B cell (primary cell): Measurements from ENCODE around the gene SAP30L. TPM values are rescaled to one million over a fixed set of nuclear protein-coding genes. Genes with fewer than 3 reads are reported as not detected.

Experiments used
- ATAC-seq: fragments of 200-7000 bp; cut with Tn5 transposase; one replicate; pipeline ENCODE4 v1.10.0; 2021; ENCODE audit warnings: low read depth, mild to moderate bottlenecking, moderate number of reproducible peaks, moderate library complexity
- CTCF ChIA-PET: fragments of 350-600 bp; sonication (Branson Sonifier 250); formaldehyde crosslinking; loops from one replicate; lab custom pipeline; 2021; ENCODE audit warnings: antibody characterized with exemption, inconsistent platforms; lab: Charles Lee
- POLR2A ChIA-PET: fragments of 350-600 bp; sonication (Branson Sonifier 250); formaldehyde crosslinking; loops from one replicate; lab custom pipeline; 2021; ENCODE audit warnings: antibody characterized with exemption; lab: Charles Lee
- DNase-seq: peaks from one replicate; pipeline ENCODE4 v3.0.0; 2013
- H2AFZ ChIP-seq: 2 replicates; pipeline ENCODE4 v1.6.1; 2012; ENCODE audit warnings: mild to moderate bottlenecking, low read depth, low read length; ENCODE audit not compliant: insufficient read depth, poor library complexity, severe bottlenecking
- H3K27ac ChIP-seq, 2 donors: 1 replicate in 1 of 2; 2 replicates in 1 of 2; pipeline ENCODE4 v1.5.1; 2012 to 2013; ENCODE audit warnings: low read length in 2 of 2, mild to moderate bottlenecking in 2 of 2, moderate library complexity in 1 of 2
- H3K27me3 ChIP-seq, 4 experiments: fragments of 200-600 bp in 1 of 4; sonication (generic) in 1 of 4; replicated peaks in 1 of 4; 1 replicate in 2 of 4; 2 replicates in 2 of 4; pipeline versions ENCODE4 v1.6.1 to v1.7.0; 2013 to 2016; ENCODE audit warnings: low read length in 3 of 4, mild to moderate bottlenecking in 2 of 4, mixed read lengths in 1 of 4, moderate library complexity in 1 of 4; ENCODE audit not compliant: insufficient read depth in 4 of 4, control insufficient read depth in 3 of 4; ENCODE audit errors: control extremely low read depth in 1 of 4
- H3K36me3 ChIP-seq, 2 experiments: replicated peaks in 1 of 2; 1 replicate in 1 of 2; 2 replicates in 1 of 2; pipeline versions ENCODE4 v1.6.1 to v1.7.1; 2013; ENCODE audit warnings: low read length in 1 of 2; ENCODE audit not compliant: insufficient read depth in 2 of 2, control insufficient read depth in 1 of 2; ENCODE audit errors: control extremely low read depth in 1 of 2, extremely low read depth in 1 of 2
- H3K4me1 ChIP-seq, 2 donors: fragments of 200-600 bp in 1 of 2; sonication (generic) in 1 of 2; 1 replicate in 1 of 2; 2 replicates in 1 of 2; pipeline versions ENCODE4 v1.5.1 to v1.6.1; 2013 to 2017; ENCODE audit warnings: low read length in 2 of 2; ENCODE audit not compliant: control insufficient read depth in 2 of 2, insufficient read depth in 2 of 2
- H3K4me2 ChIP-seq: replicated peaks from 2 replicates; pipeline ENCODE3; 2012; ENCODE audit warnings: mild to moderate bottlenecking, low read depth, low read length; ENCODE audit not compliant: poor library complexity, severe bottlenecking
- H3K4me3 ChIP-seq, 5 experiments: fragments of 200-600 bp in 1 of 5; sonication (generic) in 1 of 5; 1 replicate in 3 of 5; 2 replicates in 2 of 5; pipeline versions ENCODE4 v1.5.1 to v1.7.0; 2011 to 2016; ENCODE audit warnings: low read length in 4 of 5, mild to moderate bottlenecking in 4 of 5, low read depth in 2 of 5, control low read depth in 1 of 5, moderate library complexity in 1 of 5; ENCODE audit not compliant: insufficient read depth in 1 of 5; ENCODE audit errors: control extremely low read depth in 1 of 5, extremely low read depth in 1 of 5
- H3K79me2 ChIP-seq: fragments of 200-600 bp; sonication (generic); one replicate; pipeline ENCODE4 v1.6.0; 2016; ENCODE audit warnings: low read length; ENCODE audit not compliant: control insufficient read depth, insufficient read depth
- H3K9ac ChIP-seq: fragments of 200-600 bp; sonication (generic); 2 replicates; pipeline ENCODE4 v1.6.1; 2017; ENCODE audit warnings: mild to moderate bottlenecking, low read length, moderate library complexity
- H3K9me3 ChIP-seq, 3 donors: one replicate each; pipeline versions ENCODE4 v1.6.1 to v1.7.1; 2013; ENCODE audit warnings: low read length in 2 of 3; ENCODE audit not compliant: control insufficient read depth in 2 of 3, insufficient read depth in 1 of 3; ENCODE audit errors: control extremely low read depth in 1 of 3
- H4K20me1 ChIP-seq: 2 replicates; pipeline ENCODE4 v1.6.0; 2012; ENCODE audit warnings: mild to moderate bottlenecking, low read length; ENCODE audit not compliant: insufficient read depth, control insufficient read depth, poor library complexity, severe bottlenecking
- H3K27ac Mint-ChIP-seq: one replicate; pipeline ENCODE4 v1.8.0; 2021; ENCODE audit warnings: mixed read lengths
- H3K27me3 Mint-ChIP-seq: one replicate; pipeline ENCODE4 v1.8.0; 2021; ENCODE audit warnings: mixed read lengths
- H3K4me1 Mint-ChIP-seq: one replicate; pipeline ENCODE4 v1.8.0; 2021; ENCODE audit warnings: mixed read lengths
- H3K4me3 Mint-ChIP-seq: one replicate; pipeline ENCODE4 v1.8.0; 2021; ENCODE audit warnings: mixed read lengths
- H3K9me3 Mint-ChIP-seq: one replicate; pipeline ENCODE4 v1.8.0; 2022; ENCODE audit warnings: mixed read lengths; ENCODE audit not compliant: insufficient read depth
- CTCF ChIP-seq: fragments of 200-600 bp; IDR thresholded peaks from one replicate; pipeline ENCODE4 v1.8.0; 2022; ENCODE audit warnings: antibody characterized with exemption, mild to moderate bottlenecking
- EZH2 ChIP-seq: IDR thresholded peaks from 2 replicates; pipeline ENCODE4 v1.6.1; 2012; ENCODE audit warnings: borderline replicate concordance, low read depth, mild to moderate bottlenecking, moderate library complexity, low read length; ENCODE audit not compliant: insufficient read depth, poor library complexity, severe bottlenecking
- WGBS: methylation state at CpG from one replicate; pipeline ENCODE4 v1.1.5; 2013; ENCODE audit warnings: missing lambda C conversion rate; ENCODE audit not compliant: insufficient coverage; 5-methylcytosine and 5-hydroxymethylcytosine counted together
- intact Hi-C: fragments of 100-400 bp; cut with micrococcal nuclease; formaldehyde crosslinking; loops from one replicate; pipeline ENCODE4 v1.10.0; 2022
- polyA plus RNA-seq: library from polyadenylated mRNA; depleted of rRNA; stranded (reverse); fragments of >200 nt; gene quantifications from 2 replicates; pipeline ENCODE4 v1.2.3, GENCODE V29; 2012
- total RNA-seq, 2 donors: library from RNA; stranded (reverse); fragments of 120-200 nt in 1 of 2; gene quantifications; 1 replicate in 1 of 2; 2 replicates in 1 of 2; pipeline versions ENCODE4 v1.2.3 to v1.2.4, GENCODE V29; 2013 to 2022

Gene SAP30L
- total and polyA plus RNA-seq, 2 donors (not counting 1 experiment from before 2014, with no cell fraction given), result 34.8 to 41.5 TPM

- H3K4me1 ChIP-seq, result peaks cover 10 to 16% of the 10 kb centered on the region in 2 donors
- H3K27ac Mint-ChIP-seq, result no peak overlapping the region
- 6% methylated on average over 2 of the region's 6 CpGs for WGBS
- no peak overlapping the region for H2AFZ ChIP-seq
- peaks cover 0 to 80% (median 70%) of the 10 kb centered on the region in 4 experiments for H3K27me3 ChIP-seq
- no peak overlapping the region for H3K27ac ChIP-seq
- peaks cover 0 to 32% (median 9%) of the 10 kb centered on the region in 3 donors for H3K9me3 ChIP-seq
- peaks cover 83% of the 10 kb centered on the region for H3K27me3 Mint-ChIP-seq
- no peaks in the 10 kb centered on the region for H3K9me3 Mint-ChIP-seq
- H3K4me2 ChIP-seq, result no peak overlapping the region
- no peaks in the 10 kb centered on the region for H3K79me2 ChIP-seq
- H3K4me1 Mint-ChIP-seq, result peaks cover 13% of the 10 kb centered on the region
- H3K4me3 ChIP-seq, result no peak overlapping the region
- no peak for TF ChIP-seq CTCF
- no peak for TF ChIP-seq EZH2
- DNase-seq (no peak), ATAC-seq (no peak)
- no peak overlapping the region for H3K9ac ChIP-seq
- H3K4me3 Mint-ChIP-seq, result no peak overlapping the region
- no peaks in the 10 kb centered on the region for H3K36me3 ChIP-seq
- intact Hi-C loops, result loop anchor here (2.0 kb wide), 1 partner anchor 13 kb away; no protein-coding TSS in a partner anchor
- CTCF ChIA-PET, result interaction anchor here (0.7 kb wide), 1 partner anchor 414 kb away, joined by 3 read pairs; no protein-coding TSS in a partner anchor
- H4K20me1 ChIP-seq, result no peaks in the 10 kb centered on the region
- POLR2A ChIA-PET, result no interaction called here
Measured at GRCh38 chr5:154485850-154486426, 40.1 kb downstream of the SAP30L start.

GRCh38 chr5:154486427-154486866 lies 40.6 kb downstream of the SAP30L start:
- Histone ChIP-seq H3K27ac (no peak overlapping the region), H3K4me3 (no peak overlapping the region), H4K20me1 (no peaks in the 10 kb centered on the region), H3K4me2 (no peak overlapping the region), H3K4me1 (peaks cover 10 to 16% of the 10 kb centered on the region in 2 donors), H3K9me3 (peaks cover 0 to 27% (median 9%) of the 10 kb centered on the region in 3 donors), H2AFZ (no peak overlapping the region), H3K79me2 (no peaks in the 10 kb centered on the region), H3K36me3 (no peaks in the 10 kb centered on the region), H3K9ac (no peak overlapping the region), H3K27me3 (peaks cover 0 to 75% (median 65%) of the 10 kb centered on the region in 4 experiments)
- TF ChIP-seq CTCF, result no peak
- no peak for DNase-seq
- no peaks in the 10 kb centered on the region for H3K9me3 Mint-ChIP-seq
- WGBS, result 21% methylated on average over 3 of the region's 4 CpGs
- peaks cover 78% of the 10 kb centered on the region for H3K27me3 Mint-ChIP-seq
- no peak overlapping the region for H3K27ac Mint-ChIP-seq
- no peak overlapping the region for H3K4me3 Mint-ChIP-seq
- intact Hi-C loops, result loop anchor here (2.0 kb wide), 1 partner anchor 14 kb away; no protein-coding TSS in a partner anchor
- ATAC-seq, result no peak
- peaks cover 13% of the 10 kb centered on the region for H3K4me1 Mint-ChIP-seq
- ChIA-PET CTCF (interaction anchor here (0.7 to 1.2 kb wide), 2 partner anchors 17 to 414 kb away, joined by 3 read pairs; no protein-coding TSS in a partner anchor), POLR2A (no interaction called here)
